ENCODE measurements around the gene LRRC8B.

DNA sequence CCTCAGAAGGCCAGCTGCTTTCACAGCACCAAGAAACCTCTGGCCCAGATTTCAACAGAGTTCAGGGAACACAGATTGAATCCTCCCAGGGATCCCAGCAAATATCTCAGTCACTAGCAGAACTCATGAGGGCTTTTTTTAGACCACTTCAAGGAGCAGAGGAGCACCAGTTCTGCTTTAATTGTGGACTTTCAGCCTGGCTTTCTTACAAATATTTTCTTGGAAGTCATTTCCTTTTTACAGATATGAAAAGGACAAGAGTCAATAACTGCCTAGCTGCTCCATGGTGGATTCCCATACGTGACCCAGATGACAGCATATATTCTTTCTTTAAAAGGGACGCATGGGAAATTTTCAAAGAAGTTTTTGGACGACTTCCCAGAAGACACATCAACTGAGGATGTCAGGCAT lies 6.4 kb upstream of the LRRC8B start:
- TF ChIP-seq, protein P1, sequence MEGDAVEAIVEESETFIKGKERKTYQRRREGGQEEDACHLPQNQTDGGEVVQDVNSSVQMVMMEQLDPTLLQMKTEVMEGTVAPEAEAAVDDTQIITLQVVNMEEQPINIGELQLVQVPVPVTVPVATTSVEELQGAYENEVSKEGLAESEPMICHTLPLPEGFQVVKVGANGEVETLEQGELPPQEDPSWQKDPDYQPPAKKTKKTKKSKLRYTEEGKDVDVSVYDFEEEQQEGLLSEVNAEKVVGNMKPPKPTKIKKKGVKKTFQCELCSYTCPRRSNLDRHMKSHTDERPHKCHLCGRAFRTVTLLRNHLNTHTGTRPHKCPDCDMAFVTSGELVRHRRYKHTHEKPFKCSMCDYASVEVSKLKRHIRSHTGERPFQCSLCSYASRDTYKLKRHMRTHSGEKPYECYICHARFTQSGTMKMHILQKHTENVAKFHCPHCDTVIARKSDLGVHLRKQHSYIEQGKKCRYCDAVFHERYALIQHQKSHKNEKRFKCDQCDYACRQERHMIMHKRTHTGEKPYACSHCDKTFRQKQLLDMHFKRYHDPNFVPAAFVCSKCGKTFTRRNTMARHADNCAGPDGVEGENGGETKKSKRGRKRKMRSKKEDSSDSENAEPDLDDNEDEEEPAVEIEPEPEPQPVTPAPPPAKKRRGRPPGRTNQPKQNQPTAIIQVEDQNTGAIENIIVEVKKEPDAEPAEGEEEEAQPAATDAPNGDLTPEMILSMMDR (IDR thresholded peaks at IDR 0.05; ENCODE audit: control extremely low read depth in 1 of 3, insufficient read depth in 1 of 3, low read depth in 1 of 3, low read length in 3 of 3), result no peak
- TF ChIP-seq EGR1 (IDR thresholded peaks at IDR 0.05; ENCODE audit: borderline replicate concordance, low read depth, low read length), result no peak
- TF ChIP-seq MAFK (IDR thresholded peaks at IDR 0.05; ENCODE audit: low read depth, low read length), result no peak
- no peak for TF ChIP-seq TEAD4 (IDR thresholded peaks at IDR 0.05; ENCODE audit: low read depth, low read length)
- TF ChIP-seq CHD2 (IDR thresholded peaks at IDR 0.05; ENCODE audit: low read length), result no peak
- no peak for TF ChIP-seq JUN (IDR thresholded peaks at IDR 0.05; ENCODE audit: low read depth, low read length)
- no peak for TF ChIP-seq ATF3 (IDR thresholded peaks at IDR 0.05; ENCODE audit: insufficient read depth, low read depth, low read length)
- no peak for TF ChIP-seq USF2 (IDR thresholded peaks at IDR 0.05; ENCODE audit: low read length)
- no peak for TF ChIP-seq ZNF274 (IDR thresholded peaks at IDR 0.05; ENCODE audit: borderline replicate concordance, extremely low read depth, low read length)
- TF ChIP-seq POLR2A (IDR thresholded peaks at IDR 0.05; ENCODE audit: control extremely low read depth in 1 of 2, low read depth in 2 of 2, low read length in 2 of 2), result no peak

Measured in H1 (cell line).